GM21723 (cell line): ENCODE measurements around the gene CFAP97.
"Not testable (repeated sequence)": the region's sequence is repeated elsewhere in the genome, so short reads cannot be mapped to it uniquely, and the experiment has no call there.

ENCODE experiments used
- ATAC-seq: cut with Tn5 transposase; IDR thresholded peaks from one replicate; pipeline ENCODE4 v1.9.1; 2021; ENCODE audit warnings: mild to moderate bottlenecking, moderate library complexity; ENCODE audit not compliant: unreplicated experiment

CFAP97 gene

GRCh38 chr4:185201977-185202962 lies 1.5 kb downstream of the CFAP97 start:
- ATAC-seq: no peak

- ATAC-seq: not testable (repeated sequence)
Observed at GRCh38 chr4:185198189-185198588, 5.6 kb downstream of the CFAP97 start.

GRCh38 chr4:185196437-185196836 lies 7.4 kb downstream of the CFAP97 start:
- no peak for ATAC-seq

DNA sequence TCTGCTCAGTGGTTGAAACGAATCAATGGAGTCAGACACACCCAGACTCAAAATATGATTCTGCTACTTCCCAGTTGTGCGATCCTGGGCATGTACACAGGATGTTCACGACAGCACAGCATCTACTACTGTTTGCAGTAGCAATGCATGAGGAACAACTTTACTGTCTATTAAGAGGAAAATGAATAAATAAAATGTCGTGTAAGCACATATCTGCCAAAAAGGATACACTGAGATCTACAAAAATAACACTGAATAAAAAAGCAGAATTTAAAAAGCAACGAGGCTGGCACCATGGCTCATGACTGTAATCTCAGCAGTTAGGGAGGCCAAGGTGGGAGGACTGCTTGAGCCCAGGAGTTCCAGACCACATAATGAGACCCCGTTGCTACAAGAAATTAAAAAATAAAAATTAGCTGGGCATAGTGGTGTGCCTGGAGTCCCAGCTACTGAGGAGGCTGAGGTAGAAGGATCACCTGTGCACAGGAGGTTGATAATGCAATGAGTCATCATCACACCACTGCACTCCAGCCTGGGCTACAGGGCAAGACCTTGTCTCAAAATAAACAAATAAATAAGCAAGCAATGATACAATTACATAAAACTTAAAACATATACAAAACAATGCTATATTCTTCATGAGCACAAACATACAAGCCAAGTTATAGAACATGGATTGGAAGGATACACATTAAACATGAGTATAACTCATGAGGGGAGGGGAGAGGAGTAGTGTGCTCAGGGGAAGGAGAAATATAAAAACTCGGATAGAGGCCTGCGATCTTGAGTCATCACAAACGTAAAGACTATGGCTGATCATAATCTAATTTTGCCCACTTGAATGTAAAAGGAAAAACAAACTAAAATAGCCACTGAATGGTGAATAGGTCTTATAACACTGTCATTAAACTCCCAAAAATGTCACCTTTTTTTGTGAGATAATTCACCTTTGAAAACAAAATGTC lies 8.6 kb downstream of the CFAP97 start:
- ATAC-seq: no peak

DNA sequence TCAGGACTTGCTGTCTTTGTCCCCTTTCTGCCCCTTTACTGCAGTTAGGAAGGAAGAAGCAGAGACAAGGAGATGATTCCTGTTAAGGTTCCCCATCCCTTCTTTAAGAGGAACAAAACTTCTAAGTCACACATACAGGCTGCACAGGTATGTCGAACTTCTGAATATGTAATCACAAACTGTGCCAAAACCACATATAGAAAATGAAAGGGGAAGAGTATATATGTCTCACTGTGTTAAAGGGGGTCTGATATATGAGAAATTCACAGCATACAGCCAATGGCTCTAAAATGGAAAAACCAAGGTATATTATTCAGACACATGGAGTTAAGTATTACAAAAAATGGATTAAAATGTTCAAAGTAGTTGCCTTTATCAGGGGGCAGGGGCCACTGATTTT lies 11.7 kb downstream of the CFAP97 start:
- peak; percentile 92 for ATAC-seq

DNA sequence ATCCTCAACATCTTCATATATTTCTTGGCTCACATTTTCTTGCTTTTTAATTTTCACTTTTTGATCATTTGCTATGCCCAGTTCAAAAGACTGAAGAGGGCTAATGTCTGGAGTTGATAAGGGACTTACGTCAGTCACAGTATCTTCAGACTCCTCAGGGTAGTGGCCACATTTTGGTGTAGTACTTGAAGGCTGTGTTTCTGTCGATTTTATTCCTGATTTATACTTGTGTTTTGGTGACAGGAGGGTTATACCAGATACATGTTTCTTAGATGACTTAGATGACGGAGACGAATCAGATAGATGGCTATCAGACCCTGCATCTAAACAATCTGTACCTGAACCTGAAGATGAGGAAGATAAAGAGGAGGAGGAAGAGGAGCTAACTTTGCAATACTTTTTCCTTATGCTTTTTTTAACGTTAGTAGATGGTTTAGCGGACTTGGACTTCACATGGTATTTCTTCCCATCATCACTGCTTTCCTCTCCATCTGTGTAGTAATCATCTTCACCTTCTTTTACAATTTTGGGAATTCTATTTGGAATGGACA lies 13.4 kb downstream of the CFAP97 start:
- no peak for ATAC-seq

DNA sequence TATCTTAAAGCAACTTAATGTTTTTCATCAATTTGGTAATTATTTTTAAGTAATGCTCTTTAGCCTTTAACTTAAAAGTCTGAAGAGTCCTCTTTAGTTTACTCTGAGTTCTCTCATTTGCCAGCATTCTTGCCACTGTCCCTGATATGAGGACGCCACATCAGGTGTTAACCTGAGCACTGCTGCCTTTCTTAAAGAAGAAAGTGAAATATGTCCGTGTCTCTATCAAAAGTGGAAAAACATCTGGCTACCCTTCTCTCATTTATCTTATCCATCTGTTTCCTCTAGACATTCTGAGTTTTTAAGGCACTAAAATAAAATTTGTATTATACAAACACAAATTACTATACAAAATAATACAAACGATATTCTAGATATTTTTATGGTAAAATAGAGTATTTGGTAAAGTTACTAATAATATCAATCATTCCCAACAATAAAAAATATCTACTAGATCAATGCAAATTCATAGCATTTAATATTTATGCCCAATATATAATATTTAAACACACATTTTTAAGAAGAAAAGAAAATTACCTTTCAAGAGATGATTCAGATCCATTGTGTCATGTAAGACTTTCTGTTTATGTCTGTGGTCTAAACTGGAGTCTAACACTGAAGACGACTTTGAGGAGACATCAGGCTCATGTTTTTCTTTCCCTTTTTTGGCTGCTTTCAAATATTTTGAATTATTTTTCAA lies 14.0 kb downstream of the CFAP97 start:
- no peak for ATAC-seq

- ATAC-seq: no peak
Observed at GRCh38 chr4:185186769-185187168, 17.0 kb downstream of the CFAP97 start.

GRCh38 chr4:185183622-185184281 lies 20.0 kb downstream of the CFAP97 start:
- peak; percentile 73 for ATAC-seq

DNA sequence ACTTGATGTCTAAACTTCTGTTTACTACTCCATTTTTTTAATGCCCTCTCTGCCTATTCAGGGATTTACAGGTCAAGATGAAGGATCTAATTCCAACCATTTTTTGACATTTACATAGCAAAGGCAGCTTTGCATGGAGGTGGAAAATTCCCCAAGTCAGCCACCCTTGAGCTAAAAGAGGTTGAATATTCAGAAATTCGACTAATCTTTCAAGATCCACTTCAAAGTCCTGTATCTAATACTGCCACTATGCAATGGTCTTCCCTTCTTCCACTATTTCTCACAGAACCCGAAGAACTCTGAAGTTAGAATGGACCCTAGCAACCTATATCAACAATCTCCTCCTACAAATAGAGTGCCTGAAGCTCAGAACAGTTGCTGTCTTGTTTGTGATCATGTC lies 21.6 kb downstream of the CFAP97 start:
- ATAC-seq: no peak

DNA sequence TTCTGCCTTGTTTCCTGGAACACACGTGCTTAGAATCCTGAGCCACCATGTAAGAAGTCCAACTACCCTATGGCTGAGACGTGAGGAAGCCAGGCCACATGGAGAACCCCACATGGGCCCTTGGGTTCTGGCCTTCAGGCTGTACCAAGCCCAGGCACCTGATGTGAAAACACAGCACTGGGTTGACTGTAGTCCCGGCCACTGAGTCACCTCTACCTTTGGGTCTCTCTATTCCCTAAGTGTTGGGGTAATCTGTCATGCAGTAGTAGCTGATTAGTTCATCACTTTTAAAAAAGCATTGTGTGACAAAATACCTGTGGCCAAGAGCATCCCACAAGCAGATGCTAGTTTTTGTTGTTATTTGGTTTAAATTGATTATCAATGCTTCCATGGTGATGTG lies 24.3 kb downstream of the CFAP97 start:
- no peak for ATAC-seq

DNA sequence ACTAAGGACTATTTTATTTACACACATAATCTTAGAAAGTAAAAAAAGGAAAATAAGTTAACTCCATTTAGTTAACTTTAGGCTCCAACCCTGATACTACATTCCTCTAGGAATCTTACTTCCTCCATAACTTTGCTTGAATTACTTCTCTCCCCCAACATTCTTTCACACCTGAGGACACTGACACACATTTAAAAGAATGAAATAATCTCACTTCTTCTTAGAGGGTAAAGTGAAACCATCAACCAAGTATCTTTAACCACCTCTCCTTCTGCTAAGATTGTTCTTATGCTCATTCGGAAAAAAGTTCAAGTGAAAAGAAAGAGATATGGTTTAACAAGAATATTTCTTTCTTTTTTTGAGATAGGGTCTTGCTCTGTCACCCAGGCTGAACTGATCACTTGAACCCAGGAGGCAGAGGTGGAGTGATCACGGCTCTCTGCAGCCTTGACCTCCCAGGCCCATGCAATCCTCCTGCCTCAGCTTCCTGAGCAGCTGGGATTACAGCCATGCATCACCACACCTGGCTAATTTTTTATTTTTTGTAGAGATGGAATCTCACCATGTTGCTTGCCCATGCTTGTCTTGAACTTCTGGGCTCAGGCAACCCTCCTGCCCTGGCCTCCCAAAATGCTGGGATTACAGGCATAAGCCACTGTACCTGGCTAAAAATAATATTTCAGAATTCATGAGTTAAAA lies 32.3 kb downstream of the CFAP97 start:
- peak; percentile 91 for ATAC-seq

GRCh38 chr4:185167234-185167633 lies 36.6 kb downstream of the CFAP97 start:
- ATAC-seq: no peak

- ATAC-seq: peak; percentile 94
Observed at GRCh38 chr4:185165605-185166063, 38.2 kb downstream of the CFAP97 start.

DNA sequence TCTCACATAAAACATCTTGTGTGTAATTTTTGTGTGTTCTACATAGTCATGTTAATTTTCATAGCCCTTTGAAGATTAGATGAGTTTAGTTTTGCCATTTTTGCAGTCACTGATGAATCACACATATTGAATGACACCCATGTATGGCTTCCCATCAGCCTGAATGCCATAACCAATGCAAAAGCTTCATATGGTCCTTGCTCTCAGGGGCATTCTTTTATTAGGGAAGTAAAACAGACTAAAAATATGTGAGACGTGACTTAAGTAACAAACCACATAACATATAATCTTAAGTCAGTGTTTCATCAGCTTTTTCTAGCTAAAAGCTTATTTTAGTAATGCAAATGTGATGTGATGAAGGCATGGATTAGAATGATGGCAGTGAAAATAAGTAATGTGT lies 52.5 kb downstream of the CFAP97 start:
- ATAC-seq: no peak

- ATAC-seq: no peak
Observed at GRCh38 chr4:185149392-185149791, 54.4 kb downstream of the CFAP97 start.

- no peak for ATAC-seq
Observed at GRCh38 chr4:185145572-185145971, 58.2 kb downstream of the CFAP97 start.

DNA sequence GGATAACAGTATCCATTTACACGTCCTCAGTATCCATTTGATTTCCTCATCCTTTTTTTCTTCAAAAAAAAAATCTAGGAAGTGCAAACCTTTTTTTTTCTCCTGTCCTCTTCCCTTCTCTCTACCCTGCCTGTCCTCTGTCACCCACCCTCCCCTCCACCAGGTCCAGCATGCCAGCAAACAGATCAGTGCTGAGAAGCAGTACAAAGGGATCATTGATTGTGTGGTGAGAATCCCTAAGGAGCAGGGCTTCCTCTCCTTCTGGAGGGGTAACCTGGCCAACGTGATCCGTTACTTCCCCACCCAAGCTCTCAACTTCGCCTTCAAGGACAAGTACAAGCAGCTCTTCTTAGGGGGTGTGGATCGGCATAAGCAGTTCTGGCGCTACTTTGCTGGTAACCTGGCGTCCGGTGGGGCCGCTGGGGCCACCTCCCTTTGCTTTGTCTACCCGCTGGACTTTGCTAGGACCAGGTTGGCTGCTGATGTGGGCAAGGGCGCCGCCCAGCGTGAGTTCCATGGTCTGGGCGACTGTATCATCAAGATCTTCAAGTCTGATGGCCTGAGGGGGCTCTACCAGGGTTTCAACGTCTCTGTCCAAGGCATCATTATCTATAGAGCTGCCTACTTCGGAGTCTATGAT lies 59.1 kb downstream of the CFAP97 start:
- ATAC-seq: no peak

- ATAC-seq: peak; percentile 32
Observed at GRCh38 chr4:185143601-185143969, 60.2 kb downstream of the CFAP97 start.
